GM19023 (cell line): ENCODE results near the gene ELMO1.
"Not testable (repeated sequence)": the region's sequence is repeated elsewhere in the genome, so short reads cannot be mapped to it uniquely, and the experiment has no call there.

ENCODE experiments used
- ATAC-seq: cut with Tn5 transposase; IDR thresholded peaks from one replicate; pipeline ENCODE4 v1.9.1; 2021; ENCODE audit warnings: mild to moderate bottlenecking, moderate library complexity; ENCODE audit not compliant: unreplicated experiment

The ELMO1 gene

DNA sequence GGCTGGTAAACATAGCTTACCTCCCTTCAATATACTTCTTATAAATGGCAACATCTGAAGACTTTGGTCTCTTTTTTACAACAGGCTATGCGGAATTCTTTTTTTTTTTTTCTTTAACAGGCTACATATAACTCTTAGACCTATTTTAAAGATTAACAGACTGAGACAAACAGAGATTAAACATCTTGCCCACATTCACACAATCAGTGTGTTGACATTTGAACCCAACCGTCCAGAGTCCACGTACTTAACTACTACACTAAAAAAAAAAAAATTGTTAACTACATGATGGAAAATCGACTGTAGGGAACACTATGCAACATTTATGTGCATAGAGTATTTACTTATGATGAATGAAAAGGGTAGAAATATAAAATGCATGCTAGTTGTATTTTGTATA is 298.5 kb downstream of the ELMO1 start:
- ATAC-seq, result no peak

GRCh38 chr7:37149773-37150124 is 298.9 kb downstream of the ELMO1 start:
- no peak for ATAC-seq

- no peak for ATAC-seq
These were observed 299.5 kb downstream of the ELMO1 start for GRCh38 chr7:37149051-37149772.

DNA sequence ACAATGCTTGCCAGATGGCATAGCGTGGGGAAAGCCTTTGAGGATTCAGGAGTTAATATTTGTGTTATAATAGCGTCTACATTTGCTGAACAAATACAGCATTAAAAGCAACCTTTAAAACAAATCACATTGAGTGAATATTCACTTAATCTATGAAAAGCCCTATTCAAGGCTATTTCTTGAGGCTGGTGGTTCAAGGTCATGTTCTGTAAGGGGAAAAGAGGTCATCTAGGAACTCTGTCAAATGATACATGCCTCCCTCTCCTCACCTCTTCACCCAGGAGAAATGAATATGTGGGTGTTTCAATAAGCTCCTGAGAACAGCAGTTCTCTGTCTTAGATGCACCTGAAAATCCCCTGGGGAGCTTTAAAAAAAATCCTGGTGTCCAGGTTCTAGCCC is 303.0 kb downstream of the ELMO1 start:
- ATAC-seq, result no peak

- no peak for ATAC-seq
These were observed 304.2 kb downstream of the ELMO1 start for GRCh38 chr7:37144423-37144822.

DNA sequence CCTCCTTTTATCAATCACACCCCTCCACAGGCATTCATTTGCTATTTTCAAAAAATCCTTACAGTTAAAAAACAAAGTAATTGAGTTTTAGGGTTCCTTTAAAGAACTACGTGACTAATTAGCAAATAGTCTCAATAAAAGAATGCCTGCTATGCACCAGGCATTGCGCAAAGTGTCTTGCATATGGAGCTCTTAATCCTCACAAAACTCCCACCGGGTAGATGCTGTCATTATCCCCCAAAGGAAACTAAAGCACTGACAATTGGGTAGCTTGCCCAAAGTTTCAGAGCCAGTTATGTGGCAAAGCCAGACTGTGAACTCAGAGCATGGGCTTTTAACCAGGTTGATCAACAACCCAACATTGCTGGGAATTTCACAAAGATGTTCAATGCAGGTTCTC is 305.7 kb downstream of the ELMO1 start:
- no peak for ATAC-seq

- ATAC-seq, result no peak
These were observed 306.9 kb downstream of the ELMO1 start for GRCh38 chr7:37141742-37142141.

- ATAC-seq, result not testable (repeated sequence)
These were observed 314.8 kb downstream of the ELMO1 start for GRCh38 chr7:37133902-37134301.

DNA sequence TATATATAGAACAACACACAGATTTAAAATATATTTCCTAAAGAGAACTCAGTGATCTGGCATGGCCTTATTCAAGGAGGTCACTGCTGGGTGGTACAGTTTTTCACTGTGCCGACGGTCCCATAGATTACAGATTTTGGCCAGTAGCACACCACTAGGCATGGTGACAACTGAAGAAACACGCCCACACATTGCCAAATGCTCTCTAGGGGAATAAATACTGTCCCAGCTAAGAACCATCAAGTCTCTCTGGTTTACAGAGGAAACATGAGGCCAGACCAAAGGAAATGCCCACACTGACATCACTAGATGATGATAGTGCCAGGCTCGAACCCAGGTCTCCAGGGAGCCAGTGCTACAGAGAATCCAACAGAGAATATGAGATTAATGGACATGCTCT is 316.8 kb downstream of the ELMO1 start:
- ATAC-seq, result no peak

DNA sequence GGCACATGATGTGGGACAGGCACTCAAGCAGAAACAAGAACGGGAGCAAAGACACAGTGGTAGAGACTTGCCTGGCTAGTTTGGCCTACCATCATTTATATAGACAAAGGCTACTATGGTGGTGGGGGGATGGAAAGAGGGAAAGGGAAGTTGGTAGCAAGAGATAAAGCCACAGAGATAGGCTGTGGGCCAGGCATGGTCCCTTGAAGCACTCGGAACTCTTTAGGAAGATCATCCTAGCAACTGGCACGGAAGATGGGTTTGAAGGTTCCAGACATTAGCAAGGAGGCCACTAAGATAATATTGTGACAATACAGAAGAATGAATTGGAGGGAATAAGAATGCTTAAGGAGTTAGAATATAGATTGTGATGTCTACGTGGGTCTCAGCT is 319.6 kb downstream of the ELMO1 start:
- ATAC-seq, result no peak

GRCh38 chr7:37128327-37129034 is 320.2 kb downstream of the ELMO1 start:
- no peak for ATAC-seq

DNA sequence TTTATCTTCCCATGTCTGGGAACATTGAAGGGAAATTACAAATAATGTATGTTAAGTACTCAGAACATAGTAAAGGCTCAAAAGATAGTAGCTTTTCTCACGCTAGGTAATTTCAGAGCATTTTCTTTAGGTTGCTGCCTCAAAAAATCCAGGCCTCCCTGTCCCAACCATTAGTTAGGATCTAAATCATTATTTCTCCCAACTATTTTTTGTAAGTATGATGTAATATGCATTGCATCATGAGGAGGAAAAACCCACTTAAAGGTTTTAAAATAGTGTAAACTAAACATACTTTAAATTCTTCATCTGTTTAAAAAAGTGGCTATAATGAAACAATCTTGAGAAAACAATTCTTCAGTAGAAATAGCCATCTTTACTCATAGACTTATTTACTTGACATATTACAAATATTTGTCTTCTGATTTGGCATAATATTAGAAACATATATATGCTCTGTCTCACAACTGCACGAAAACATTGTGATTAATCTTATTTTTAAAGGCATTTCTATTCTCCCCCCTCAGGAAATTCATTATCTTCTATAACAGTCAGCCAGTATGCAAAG is 329.3 kb downstream of the ELMO1 start:
- ATAC-seq, result no peak

DNA sequence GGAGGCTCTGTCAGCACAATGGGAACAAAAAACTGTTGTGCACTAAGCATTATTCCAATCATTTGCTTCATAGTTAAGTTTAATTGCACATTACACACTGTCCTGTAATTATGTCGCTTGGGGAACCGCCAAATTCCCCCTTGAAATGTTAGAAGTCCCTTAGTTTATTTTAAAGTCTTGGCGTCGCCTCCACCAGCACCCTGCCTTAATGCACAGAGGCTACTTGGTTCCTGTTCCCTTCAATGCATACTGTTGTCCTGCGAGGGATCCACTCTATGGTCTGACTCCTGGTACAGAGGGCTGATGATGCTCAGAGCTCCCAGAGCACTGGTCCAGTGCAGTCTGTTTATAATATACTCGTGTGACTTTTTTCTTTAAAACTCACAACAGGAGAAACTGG is 330.7 kb downstream of the ELMO1 start:
- no peak for ATAC-seq

DNA sequence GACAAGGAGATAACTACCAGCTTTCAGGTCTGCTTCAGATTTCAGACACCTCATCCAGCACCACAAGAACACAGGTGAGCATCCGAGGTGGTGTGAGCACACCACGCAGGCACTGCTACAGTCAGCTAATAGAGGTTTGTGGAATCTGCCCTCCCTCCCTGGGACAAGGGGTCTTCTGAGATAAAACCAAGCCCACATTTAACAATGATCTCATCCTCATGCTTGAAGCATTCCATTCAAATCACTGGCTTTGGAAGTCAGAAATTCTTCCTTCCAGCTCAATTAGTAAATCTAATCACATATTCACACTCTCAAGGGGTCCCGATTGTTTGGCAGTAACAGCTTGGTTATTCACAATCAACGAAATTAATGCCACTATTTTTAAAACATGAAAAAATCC is 331.4 kb downstream of the ELMO1 start:
- no peak for ATAC-seq

DNA sequence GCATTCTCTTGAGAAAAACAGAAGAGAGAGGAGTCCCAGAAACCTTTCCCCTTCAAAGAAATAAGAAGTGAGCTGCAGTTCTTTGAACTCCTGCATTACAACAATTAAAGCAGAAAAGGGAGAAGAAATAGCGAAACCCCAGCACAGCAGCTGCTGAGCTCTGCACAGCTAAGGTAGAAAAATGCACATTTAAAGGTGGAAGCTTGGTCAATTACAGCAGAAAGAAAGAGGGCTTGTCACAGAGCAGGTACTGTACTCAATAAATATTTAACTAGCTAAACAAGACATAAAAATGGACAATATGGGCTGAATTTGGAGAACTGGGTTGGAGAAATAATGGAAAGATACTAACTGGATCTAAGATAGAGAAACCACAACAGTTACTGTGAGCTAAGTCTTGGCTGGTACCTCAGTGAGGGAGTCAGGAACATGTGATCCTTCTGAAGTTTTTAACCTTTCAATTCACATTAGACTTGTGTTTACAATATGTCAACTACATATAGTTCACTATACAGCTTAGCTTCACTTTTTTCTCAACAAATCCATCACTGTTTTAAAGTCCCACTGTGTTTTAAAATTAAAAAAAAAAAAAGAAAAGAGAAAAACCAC is 332.5 kb downstream of the ELMO1 start:
- no peak for ATAC-seq

- ATAC-seq, result no peak
These were observed 334.9 kb downstream of the ELMO1 start for GRCh38 chr7:37113661-37114355.

GRCh38 chr7:37112876-37113275 is 335.8 kb downstream of the ELMO1 start:
- no peak for ATAC-seq

DNA sequence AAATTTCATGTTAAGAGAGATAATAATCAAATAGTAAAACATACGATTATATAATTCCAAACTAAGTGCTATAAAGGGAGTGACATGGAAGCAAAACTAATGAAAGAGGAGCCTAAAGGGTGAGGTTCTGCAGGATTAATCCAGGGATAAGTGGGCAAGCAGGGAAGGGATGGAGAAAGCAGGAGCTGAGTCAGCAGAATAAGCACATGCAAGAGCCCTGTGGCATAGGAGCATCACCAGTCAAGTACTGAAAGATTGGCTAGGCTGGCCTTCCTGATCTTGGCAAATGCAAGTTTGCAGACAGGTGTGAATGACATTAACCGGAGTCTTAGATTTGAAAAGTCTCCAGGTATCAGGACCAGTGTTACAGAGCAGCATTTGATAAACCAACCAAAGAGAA is 336.4 kb downstream of the ELMO1 start:
- no peak for ATAC-seq

DNA sequence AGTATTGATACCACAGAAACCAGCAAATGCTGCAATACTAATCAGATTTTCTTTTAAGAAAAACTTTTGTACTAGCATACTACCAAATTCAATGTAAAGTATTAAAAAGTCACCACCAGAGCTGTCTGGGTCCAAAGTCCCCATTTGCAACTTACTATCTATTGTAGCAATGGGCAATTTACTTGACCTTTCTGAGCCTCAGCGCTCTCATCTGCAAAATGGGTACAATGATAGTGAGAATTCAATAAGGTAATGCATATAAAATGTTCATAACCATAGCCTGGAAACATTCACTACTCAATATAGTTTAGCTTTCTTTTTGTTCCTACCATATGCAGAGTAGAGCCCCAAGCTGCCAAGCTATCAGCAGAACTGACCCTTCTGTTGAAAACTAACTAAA is 337.2 kb downstream of the ELMO1 start:
- ATAC-seq, result no peak

DNA sequence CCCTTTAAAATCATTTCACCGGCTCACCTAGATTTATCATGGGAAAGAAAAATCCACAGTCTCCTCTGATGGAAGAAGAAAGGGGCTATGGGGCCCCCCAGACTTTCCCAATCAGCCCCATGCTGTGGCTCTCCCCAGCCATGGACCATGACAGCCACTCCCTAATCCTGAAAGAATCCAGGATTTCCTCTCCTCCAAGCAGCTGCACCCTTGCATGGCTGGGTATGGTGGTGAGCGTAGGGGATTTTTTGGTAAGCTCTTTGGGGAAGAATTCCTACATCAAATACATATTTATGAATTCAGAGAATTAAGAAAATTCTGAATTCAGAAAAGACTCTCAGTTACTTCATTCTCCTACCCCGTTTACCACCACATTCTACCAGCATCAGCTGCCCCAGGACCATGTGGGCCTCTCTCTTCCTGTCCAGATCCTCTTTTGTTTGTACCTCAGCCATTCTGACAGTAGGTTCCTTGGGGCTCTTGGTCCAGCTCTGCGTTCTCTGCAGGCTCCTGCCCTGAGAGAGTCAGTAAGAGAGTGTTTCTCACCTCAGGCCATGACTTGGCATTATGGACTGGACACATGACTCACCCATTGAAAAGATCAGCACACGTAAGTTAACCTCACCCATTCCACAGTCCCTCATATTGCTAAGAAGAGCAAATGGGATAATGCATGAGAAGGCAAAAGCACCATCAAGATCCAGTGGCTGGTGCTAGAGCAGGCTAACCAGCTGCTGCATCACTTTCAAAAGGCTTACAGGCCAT is 337.8 kb downstream of the ELMO1 start:
- ATAC-seq, result no peak

DNA sequence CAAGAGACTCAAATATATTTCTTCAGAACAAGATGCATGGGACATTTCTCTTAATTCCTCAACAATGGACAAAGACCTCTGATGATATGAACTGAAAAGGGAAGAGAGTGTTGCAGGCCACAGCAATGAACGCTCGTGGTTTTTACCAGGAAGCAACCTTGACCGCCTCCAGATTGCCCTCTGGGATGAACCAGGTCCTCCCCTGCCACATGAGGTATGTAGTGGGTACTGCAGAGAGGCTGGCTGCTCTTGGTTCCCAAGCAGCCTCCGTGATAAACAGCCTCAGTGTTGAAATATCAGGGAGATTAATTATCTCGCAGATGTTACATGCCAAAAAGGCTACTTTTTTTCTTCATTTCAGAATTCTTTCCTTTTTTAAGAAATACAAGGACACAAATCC is 338.8 kb downstream of the ELMO1 start:
- ATAC-seq, result no peak
